Caco-2 (cell line): ENCODE measurements around the gene GNG7. TPM values are rescaled to one million over a fixed set of nuclear protein-coding genes. Genes with fewer than 3 reads are reported as not detected.
"Not testable (repeated sequence)": the region's sequence is repeated elsewhere in the genome, so short reads cannot be mapped to it uniquely, and the experiment has no call there.

Experiments
- BruUV-seq: library from RNA; stranded (reverse); fragments of 400-500 nt; replicated peaks from 2 replicates; lab custom pipeline; 2021; lab: Mats Ljungman, UMichigan
- CTCF ChIA-PET: fragments of 300-600 bp; sonication (Branson Sonifier 250); formaldehyde crosslinking; loops from one replicate; lab custom pipeline; 2022; ENCODE audit warnings: antibody characterized with exemption; lab: Charles Lee
- POLR2A ChIA-PET: fragments of 300-600 bp; sonication (Branson Sonifier 250); formaldehyde crosslinking; loops from one replicate; lab custom pipeline; 2022; ENCODE audit warnings: antibody characterized with exemption; lab: Charles Lee
- DNase-seq, 2 experiments: peaks; one replicate each; pipeline versions ENCODE4 v3.0.0 to v3.0.0-alpha.2; 2020 to 2022
- H3K27me3 ChIP-seq: replicated peaks from 2 replicates; pipeline ENCODE4 v1.6.0; 2011; ENCODE audit warnings: low read length; ENCODE audit not compliant: control insufficient read depth, insufficient read depth
- H3K36me3 ChIP-seq: 2 replicates; pipeline ENCODE4 v1.5.1; 2011; ENCODE audit warnings: low read length; ENCODE audit not compliant: control insufficient read depth, insufficient read depth
- H3K4me1 ChIP-seq: fragments of 250-450 bp; sonication (Bioruptor Pico); 2 replicates; pipeline ENCODE4 v1.5.1; 2020; ENCODE audit warnings: mild to moderate bottlenecking
- H3K4me3 ChIP-seq: 2 replicates; pipeline ENCODE4 v1.5.1; 2011; ENCODE audit warnings: low read depth, mild to moderate bottlenecking, control low read depth, low read length
- H3K9me3 ChIP-seq: fragments of 250-450 bp; sonication (Bioruptor Pico); 2 replicates; pipeline ENCODE4 v1.5.1; 2020; ENCODE audit warnings: mild to moderate bottlenecking, moderate library complexity
- H3K27ac Mint-ChIP-seq: one replicate; pipeline ENCODE4 v1.8.0; 2022; ENCODE audit warnings: mixed read lengths; ENCODE audit not compliant: unreplicated experiment
- H3K27me3 Mint-ChIP-seq: one replicate; pipeline ENCODE4 v1.8.0; 2022; ENCODE audit warnings: mixed read lengths; ENCODE audit not compliant: insufficient read depth, unreplicated experiment
- H3K36me3 Mint-ChIP-seq: one replicate; pipeline ENCODE4 v1.8.0; 2022; ENCODE audit warnings: mild to moderate bottlenecking, mixed read lengths; ENCODE audit not compliant: insufficient read depth, unreplicated experiment
- H3K4me1 Mint-ChIP-seq: one replicate; pipeline ENCODE4 v1.8.0; 2022; ENCODE audit warnings: low read depth, mixed read lengths; ENCODE audit not compliant: unreplicated experiment
- H3K4me3 Mint-ChIP-seq: one replicate; pipeline ENCODE4 v1.8.0; 2022; ENCODE audit warnings: mild to moderate bottlenecking, moderate library complexity, mixed read lengths; ENCODE audit not compliant: unreplicated experiment
- H3K9me3 Mint-ChIP-seq: one replicate; pipeline ENCODE4 v1.8.0; 2022; ENCODE audit warnings: mixed read lengths; ENCODE audit not compliant: unreplicated experiment
- intact Hi-C: fragments of 100-400 bp; cut with micrococcal nuclease; formaldehyde crosslinking; loops from one replicate; pipeline ENCODE4 v1.10.0; 2022; ENCODE audit not compliant: unreplicated experiment
- total RNA-seq: library from RNA; stranded (reverse); gene quantifications from 2 replicates; pipeline ENCODE4 v1.2.3, GENCODE V29; 2022
- TF ChIP-seq, protein P1 (sequence below), 2 experiments: fragments of 200-600 bp in 1 of 2; IDR thresholded peaks; 1 replicate in 1 of 2; 2 replicates in 1 of 2; pipeline versions ENCODE4 v1.5.1 to v1.8.0; 2011 to 2022; ENCODE audit warnings: antibody characterized with exemption in 1 of 2, control low read depth in 1 of 2, inconsistent platforms in 1 of 2, low read depth in 1 of 2, low read length in 1 of 2, mild to moderate bottlenecking in 1 of 2, moderate library complexity in 1 of 2; ENCODE audit not compliant: insufficient read depth in 1 of 2, severe bottlenecking in 1 of 2, unreplicated experiment in 1 of 2

Gene GNG7
- total RNA-seq, 1 experiment from 2014 or later, result 0.43 TPM

GRCh38 chr19:2714531-2715269, 12.2 kb upstream of the GNG7 start:
- BruUV-seq, result no TSS peak
- Mint-ChIP-seq H3K27me3 (peaks cover 1% of the 10 kb centered on the region), H3K27ac (no peak overlapping the region), H3K4me1 (no peaks in the 10 kb centered on the region), H3K4me3 (no peak overlapping the region), H3K36me3 (no peaks in the 10 kb centered on the region), H3K9me3 (no peaks in the 10 kb centered on the region)
- no peaks in the 10 kb centered on the region for H3K36me3 ChIP-seq
- H3K27me3 ChIP-seq, result no peaks in the 10 kb centered on the region
- H3K4me3 ChIP-seq, result no peak overlapping the region
- no peaks in the 10 kb centered on the region for H3K4me1 ChIP-seq
- DNase-seq, result no peak
- intact Hi-C loops, result no loop called here
- peaks cover 6% of the 10 kb centered on the region; the same call in 1 of the 2 replicates for H3K9me3 ChIP-seq
- ChIA-PET CTCF (no interaction called here), POLR2A (no interaction called here)
- TF ChIP-seq, protein P1, sequence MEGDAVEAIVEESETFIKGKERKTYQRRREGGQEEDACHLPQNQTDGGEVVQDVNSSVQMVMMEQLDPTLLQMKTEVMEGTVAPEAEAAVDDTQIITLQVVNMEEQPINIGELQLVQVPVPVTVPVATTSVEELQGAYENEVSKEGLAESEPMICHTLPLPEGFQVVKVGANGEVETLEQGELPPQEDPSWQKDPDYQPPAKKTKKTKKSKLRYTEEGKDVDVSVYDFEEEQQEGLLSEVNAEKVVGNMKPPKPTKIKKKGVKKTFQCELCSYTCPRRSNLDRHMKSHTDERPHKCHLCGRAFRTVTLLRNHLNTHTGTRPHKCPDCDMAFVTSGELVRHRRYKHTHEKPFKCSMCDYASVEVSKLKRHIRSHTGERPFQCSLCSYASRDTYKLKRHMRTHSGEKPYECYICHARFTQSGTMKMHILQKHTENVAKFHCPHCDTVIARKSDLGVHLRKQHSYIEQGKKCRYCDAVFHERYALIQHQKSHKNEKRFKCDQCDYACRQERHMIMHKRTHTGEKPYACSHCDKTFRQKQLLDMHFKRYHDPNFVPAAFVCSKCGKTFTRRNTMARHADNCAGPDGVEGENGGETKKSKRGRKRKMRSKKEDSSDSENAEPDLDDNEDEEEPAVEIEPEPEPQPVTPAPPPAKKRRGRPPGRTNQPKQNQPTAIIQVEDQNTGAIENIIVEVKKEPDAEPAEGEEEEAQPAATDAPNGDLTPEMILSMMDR (IDR thresholded peaks at IDR 0.05; ENCODE audit: insufficient read depth in 1 of 2, low read depth in 1 of 2, low read length in 1 of 2, severe bottlenecking in 1 of 2, unreplicated experiment in 1 of 2), result no peak

DNA sequence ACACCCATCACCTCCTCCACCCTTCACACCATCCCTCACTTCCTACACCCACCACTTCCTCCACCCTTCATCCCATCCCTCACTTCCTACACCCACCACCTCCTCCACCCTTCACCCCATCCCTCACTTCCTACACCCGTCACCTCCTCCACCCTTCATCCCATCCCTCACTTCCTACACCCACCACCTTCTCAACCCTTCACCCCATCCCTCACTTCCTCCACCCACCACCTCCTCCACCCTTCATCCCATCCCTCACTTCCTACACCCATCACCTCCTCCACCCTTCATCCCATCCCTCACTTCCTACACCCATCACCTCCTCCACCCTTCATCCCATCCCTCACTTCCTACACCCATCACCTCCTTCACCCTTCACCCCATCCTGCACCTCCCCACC, 11.6 kb upstream of the GNG7 start:
- H3K4me1 ChIP-seq, H3K4me3 ChIP-seq, H3K4me1 Mint-ChIP-seq, BruUV-seq, CTCF ChIA-PET, H3K27ac Mint-ChIP-seq, H3K9me3 ChIP-seq, H3K36me3 Mint-ChIP-seq, H3K27me3 ChIP-seq, DNase-seq, H3K9me3 Mint-ChIP-seq, POLR2A ChIA-PET, H3K36me3 ChIP-seq, H3K27me3 Mint-ChIP-seq, H3K4me3 Mint-ChIP-seq, intact Hi-C loops: not testable (repeated sequence)

GRCh38 chr19:2713170-2713569, 10.7 kb upstream of the GNG7 start:
- POLR2A ChIA-PET, H3K36me3 Mint-ChIP-seq, H3K9me3 Mint-ChIP-seq, H3K9me3 ChIP-seq, H3K27me3 ChIP-seq, DNase-seq, H3K27ac Mint-ChIP-seq, H3K4me1 Mint-ChIP-seq, H3K4me3 ChIP-seq, H3K4me3 Mint-ChIP-seq, H3K4me1 ChIP-seq, H3K27me3 Mint-ChIP-seq, CTCF ChIA-PET, BruUV-seq, H3K36me3 ChIP-seq, intact Hi-C loops: not testable (repeated sequence)

DNA sequence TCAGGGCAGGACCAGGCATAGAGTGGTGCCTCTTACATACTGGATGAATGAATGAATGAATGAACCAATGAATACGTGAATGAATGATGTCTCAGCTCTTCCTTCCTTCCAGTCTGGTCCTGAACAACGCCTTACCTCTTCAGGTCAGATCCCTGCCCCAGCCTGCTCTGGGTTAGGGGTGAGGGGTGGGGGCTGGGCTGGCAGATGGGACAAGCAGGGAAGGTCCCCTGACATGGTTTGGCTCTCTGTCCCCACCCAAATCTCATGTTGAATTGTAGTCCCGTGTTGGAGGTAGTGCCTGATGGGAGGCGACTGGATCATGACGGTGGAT, 9.3 kb upstream of the GNG7 start:
- H3K27ac Mint-ChIP-seq, result no peak overlapping the region
- H3K4me3 Mint-ChIP-seq, result no peak overlapping the region
- TF ChIP-seq, protein P1 (IDR thresholded peaks at IDR 0.05; ENCODE audit: insufficient read depth in 1 of 2, low read depth in 1 of 2, low read length in 1 of 2, severe bottlenecking in 1 of 2, unreplicated experiment in 1 of 2), result no peak
- no TSS peak for BruUV-seq
- Histone ChIP-seq H3K4me3 (no peak overlapping the region), H3K27me3 (no peaks in the 10 kb centered on the region), H3K36me3 (no peaks in the 10 kb centered on the region), H3K4me1 (no peaks in the 10 kb centered on the region), H3K9me3 (peaks cover 6% of the 10 kb centered on the region; the same call in 1 of the 2 replicates)
- no peaks in the 10 kb centered on the region for H3K4me1 Mint-ChIP-seq
- DNase-seq, result no peak
- H3K36me3 Mint-ChIP-seq, result no peaks in the 10 kb centered on the region
- H3K27me3 Mint-ChIP-seq, result peaks cover 3% of the 10 kb centered on the region
- POLR2A ChIA-PET, result no interaction called here
- CTCF ChIA-PET, result no interaction called here
- intact Hi-C loops, result no loop called here
- H3K9me3 Mint-ChIP-seq, result no peaks in the 10 kb centered on the region
